KOPT-K1 (cell line): ENCODE measurements around the gene PLEKHA8.
"Not testable (repeated sequence)": the region's sequence is repeated elsewhere in the genome, so short reads cannot be mapped to it uniquely, and the experiment has no call there.

Experiments used
- H3K27ac ChIP-seq: fragments of 200-600 bp; sonication (generic); 2 replicates; pipeline ENCODE4 v1.5.1; 2016; ENCODE audit warnings: antibody characterized with exemption, mild to moderate bottlenecking, low read depth, low read length; ENCODE audit not compliant: poor library complexity, severe bottlenecking
- H3K36me3 ChIP-seq: fragments of 200-600 bp; sonication (generic); 2 replicates; pipeline ENCODE4 v1.5.1; 2017; ENCODE audit warnings: antibody characterized with exemption, mild to moderate bottlenecking, low read length, moderate library complexity; ENCODE audit not compliant: insufficient read depth
- H3K9me3 ChIP-seq: fragments of 200-600 bp; sonication (generic); 2 replicates; pipeline ENCODE4 v1.5.1; 2017; ENCODE audit warnings: antibody characterized with exemption, low read length, mild to moderate bottlenecking; ENCODE audit not compliant: insufficient read depth, poor library complexity, severe bottlenecking

Gene PLEKHA8

GRCh38 chr7:30090111-30090510, 61.9 kb downstream of the PLEKHA8 start:
- Histone ChIP-seq H3K36me3 (no peaks in the 10 kb centered on the region; the same call in 1 of the 2 replicates), H3K9me3 (no peaks in the 10 kb centered on the region), H3K27ac (no peak overlapping the region)

- no peaks in the 10 kb centered on the region; the same call in 1 of the 2 replicates for H3K36me3 ChIP-seq
- no peak overlapping the region for H3K27ac ChIP-seq
- H3K9me3 ChIP-seq, result no peaks in the 10 kb centered on the region
Measured at GRCh38 chr7:30091491-30091912, 63.3 kb downstream of the PLEKHA8 start.

- Histone ChIP-seq H3K9me3 (no peaks in the 10 kb centered on the region), H3K36me3 (no peaks in the 10 kb centered on the region; the same call in 1 of the 2 replicates), H3K27ac (no peak overlapping the region)
Measured at GRCh38 chr7:30091987-30092386, 63.8 kb downstream of the PLEKHA8 start.

- Histone ChIP-seq H3K9me3 (peaks cover 1% of the 10 kb centered on the region), H3K36me3 (no peaks in the 10 kb centered on the region; the same call in 1 of the 2 replicates), H3K27ac (no peak overlapping the region)
Measured at GRCh38 chr7:30093420-30093952, 65.3 kb downstream of the PLEKHA8 start.

- peaks cover 16% of the 10 kb centered on the region for H3K9me3 ChIP-seq
- H3K36me3 ChIP-seq, H3K27ac ChIP-seq: not testable (repeated sequence)
Measured at GRCh38 chr7:30098599-30098998, 70.4 kb downstream of the PLEKHA8 start.

GRCh38 chr7:30102281-30102680, 74.1 kb downstream of the PLEKHA8 start:
- Histone ChIP-seq H3K36me3 (no peaks in the 10 kb centered on the region), H3K27ac (no peak overlapping the region), H3K9me3 (peaks cover 16% of the 10 kb centered on the region)

GRCh38 chr7:30104157-30104556, 75.9 kb downstream of the PLEKHA8 start:
- Histone ChIP-seq H3K27ac (no peak overlapping the region), H3K9me3 (peaks cover 21% of the 10 kb centered on the region), H3K36me3 (no peaks in the 10 kb centered on the region)

- H3K9me3 ChIP-seq, result peaks cover 53% of the 10 kb centered on the region
- H3K36me3 ChIP-seq, result no peaks in the 10 kb centered on the region
- H3K27ac ChIP-seq, result no peak overlapping the region
Measured at GRCh38 chr7:30112103-30112713, 84.0 kb downstream of the PLEKHA8 start.

GRCh38 chr7:30113144-30113543, 84.9 kb downstream of the PLEKHA8 start:
- Histone ChIP-seq H3K36me3 (no peaks in the 10 kb centered on the region), H3K9me3 (peaks cover 50% of the 10 kb centered on the region), H3K27ac (no peak overlapping the region)

GRCh38 chr7:30114536-30115238, 86.5 kb downstream of the PLEKHA8 start:
- no peaks in the 10 kb centered on the region for H3K36me3 ChIP-seq
- no peak overlapping the region for H3K27ac ChIP-seq

GRCh38 chr7:30115709-30116297, 87.6 kb downstream of the PLEKHA8 start:
- Histone ChIP-seq H3K9me3 (peaks cover 39% of the 10 kb centered on the region), H3K27ac (no peak overlapping the region), H3K36me3 (no peaks in the 10 kb centered on the region)

More at GRCh38 chr7:30114536-30115238, 86.5 kb downstream of the PLEKHA8 start:
- peaks cover 39% of the 10 kb centered on the region for H3K9me3 ChIP-seq

GRCh38 chr7:30116771-30117170, 88.6 kb downstream of the PLEKHA8 start:
- no peak overlapping the region for H3K27ac ChIP-seq
- H3K9me3 ChIP-seq, result peaks cover 35% of the 10 kb centered on the region
- no peaks in the 10 kb centered on the region for H3K36me3 ChIP-seq

- Histone ChIP-seq H3K36me3 (no peaks in the 10 kb centered on the region), H3K27ac (no peak overlapping the region), H3K9me3 (peaks cover 24% of the 10 kb centered on the region)
Measured at GRCh38 chr7:30117896-30118295, 89.7 kb downstream of the PLEKHA8 start.

- no peak overlapping the region for H3K27ac ChIP-seq
- peaks cover 6% of the 10 kb centered on the region for H3K9me3 ChIP-seq
- no peaks in the 10 kb centered on the region for H3K36me3 ChIP-seq
Measured at GRCh38 chr7:30119890-30120577, 91.8 kb downstream of the PLEKHA8 start.
